Skeletal muscle tissue (tissue), 4 donors: Measurements from ENCODE around the gene STK32C. TPM values are rescaled to one million over a fixed set of nuclear protein-coding genes. Genes with fewer than 3 reads are reported as not detected.

Source experiments
- H3K27ac ChIP-seq: one replicate; pipeline ENCODE4 v1.7.0; 2013; ENCODE audit warnings: mild to moderate bottlenecking, low read depth, low read length, inconsistent platforms
- H3K27me3 ChIP-seq, 3 donors: one replicate each; pipeline ENCODE4 v1.7.0; 2013; ENCODE audit warnings: low read length in 3 of 3; ENCODE audit not compliant: control insufficient read depth in 3 of 3, insufficient read depth in 3 of 3
- H3K36me3 ChIP-seq, 3 donors: one replicate each; pipeline ENCODE4 v1.7.0; 2013; ENCODE audit warnings: low read length in 3 of 3; ENCODE audit not compliant: control insufficient read depth in 3 of 3, insufficient read depth in 3 of 3
- H3K4me1 ChIP-seq, 3 donors: one replicate each; pipeline ENCODE4 v1.7.0; 2013; ENCODE audit warnings: low read length in 3 of 3, mild to moderate bottlenecking in 3 of 3; ENCODE audit not compliant: control insufficient read depth in 3 of 3, insufficient read depth in 3 of 3
- H3K4me3 ChIP-seq, 3 donors: one replicate each; pipeline ENCODE4 v1.7.0; 2013; ENCODE audit warnings: low read length in 3 of 3
- H3K9ac ChIP-seq, 3 donors: one replicate each; pipeline ENCODE4 v1.7.0; 2013; ENCODE audit warnings: low read length in 3 of 3, mild to moderate bottlenecking in 3 of 3, moderate library complexity in 2 of 3, low read depth in 1 of 3
- H3K9me3 ChIP-seq, 3 donors: one replicate each; pipeline ENCODE4 v1.7.0; 2013; ENCODE audit warnings: low read length in 3 of 3; ENCODE audit not compliant: control insufficient read depth in 3 of 3
- total RNA-seq: library from RNA; depleted of rRNA; stranded (reverse); fragments of >200 nt; gene quantifications from one replicate; pipeline ENCODE4 v1.2.3, GENCODE V29; 2014
- donor health status: Osteomylitis.

STK32C gene
- total RNA-seq, 1 donor from 2014 or later: 8.4 TPM

DNA sequence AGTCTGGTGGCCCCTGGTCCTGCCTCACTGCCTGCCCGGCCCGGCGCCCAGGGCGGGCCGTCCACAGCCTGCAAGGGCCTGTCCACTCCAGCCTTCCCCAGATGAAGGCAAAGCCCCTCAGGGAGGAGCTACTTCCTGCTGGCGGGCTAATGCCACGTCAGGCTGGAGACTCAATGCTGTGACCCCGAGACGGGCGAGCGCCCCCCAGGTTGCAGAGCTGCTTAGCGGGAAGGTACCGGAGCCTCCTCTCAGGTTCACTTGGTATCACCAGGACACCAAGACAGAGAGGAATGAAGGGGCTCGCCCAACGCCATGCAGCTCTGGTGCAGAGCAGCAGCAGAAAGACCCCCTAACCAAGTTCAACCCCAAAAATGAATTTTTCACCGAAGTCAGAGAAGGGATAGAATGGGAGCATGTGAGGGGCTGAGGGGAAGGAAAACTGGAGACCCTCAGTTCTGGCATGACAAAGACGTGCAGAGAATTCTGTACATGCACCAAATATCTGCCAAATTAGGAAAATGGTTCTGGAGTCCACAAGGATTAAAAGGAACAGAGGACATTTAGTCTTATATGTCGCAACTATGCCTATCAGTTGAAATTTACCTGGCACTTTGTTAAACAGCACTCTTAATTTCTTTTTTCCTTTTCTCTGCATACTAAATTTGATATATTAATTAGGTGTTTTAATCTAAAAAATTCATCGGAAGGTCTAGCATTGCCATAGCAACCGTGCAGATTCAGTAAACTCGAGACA is 2.8 kb downstream of the STK32C start:
- H3K36me3 ChIP-seq: no peaks in the 10 kb centered on the region
- H3K9ac ChIP-seq: no peak overlapping the region
- H3K27me3 ChIP-seq: peaks cover 0 to 20% (median 4%) of the 10 kb centered on the region in 3 donors
- H3K4me3 ChIP-seq: no peak overlapping the region
- H3K27ac ChIP-seq: no peak overlapping the region
- H3K4me1 ChIP-seq: peaks cover 0 to 19% (median 13%) of the 10 kb centered on the region in 3 donors
- no peaks in the 10 kb centered on the region for H3K9me3 ChIP-seq

GRCh38 chr10:132303361-132304115 is 4.2 kb downstream of the STK32C start:
- Histone ChIP-seq H3K9ac (no peak overlapping the region), H3K4me1 (peaks cover 0 to 9% (median 6%) of the 10 kb centered on the region in 3 donors), H3K36me3 (no peaks in the 10 kb centered on the region), H3K27me3 (peaks cover 0 to 24% (median 4%) of the 10 kb centered on the region in 3 donors), H3K9me3 (no peaks in the 10 kb centered on the region), H3K27ac (no peak overlapping the region), H3K4me3 (no peak overlapping the region)

DNA sequence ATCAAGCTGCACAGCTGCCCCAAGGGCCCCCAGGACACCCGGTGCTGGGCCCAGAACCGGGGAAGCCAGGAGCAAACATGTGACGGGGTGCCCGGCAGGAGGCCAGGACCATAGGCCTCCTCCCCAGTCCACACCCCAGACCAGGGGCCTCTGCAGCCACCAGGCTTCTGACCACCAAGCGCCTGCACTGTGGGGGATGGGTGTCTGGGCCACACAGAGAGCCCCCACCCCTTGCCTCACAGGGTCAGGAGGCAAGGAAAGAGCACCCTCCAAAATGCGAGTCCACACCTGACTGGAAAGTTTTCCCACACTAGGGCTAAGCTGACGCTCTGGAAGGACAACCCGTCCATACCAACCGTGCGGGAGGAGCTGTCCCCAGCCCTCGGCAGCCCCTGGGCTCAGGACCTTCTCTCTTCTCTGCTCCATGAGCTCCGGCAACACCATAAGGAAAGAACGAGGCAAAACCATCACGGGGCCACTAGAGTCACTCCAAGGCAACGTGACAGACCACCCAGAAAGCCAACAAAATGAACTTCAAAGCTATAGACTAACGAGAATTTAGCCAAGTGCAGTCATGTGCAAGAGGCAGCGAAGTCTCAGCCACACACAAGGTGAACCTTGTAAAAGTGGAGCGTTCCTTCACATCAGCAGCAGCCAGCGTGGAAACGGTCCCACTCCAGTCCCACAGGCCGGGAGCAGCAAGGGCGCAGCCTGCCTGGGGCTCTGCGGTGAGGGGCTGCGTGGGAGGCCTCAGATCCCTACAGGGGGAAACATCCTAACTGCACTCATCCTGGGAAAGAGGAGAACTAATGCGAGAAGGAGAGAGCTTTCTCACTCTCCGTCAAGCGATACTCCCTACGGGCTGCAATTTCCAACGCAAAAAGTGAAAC is 5.1 kb downstream of the STK32C start:
- no peaks in the 10 kb centered on the region for H3K36me3 ChIP-seq
- no peak overlapping the region for H3K27ac ChIP-seq
- H3K9me3 ChIP-seq: no peaks in the 10 kb centered on the region
- no peak overlapping the region for H3K9ac ChIP-seq
- H3K4me3 ChIP-seq: no peak overlapping the region
- peaks cover 0 to 7% (median 5%) of the 10 kb centered on the region in 3 donors for H3K4me1 ChIP-seq
- peaks cover 0 to 25% (median 4%) of the 10 kb centered on the region in 3 donors for H3K27me3 ChIP-seq

DNA sequence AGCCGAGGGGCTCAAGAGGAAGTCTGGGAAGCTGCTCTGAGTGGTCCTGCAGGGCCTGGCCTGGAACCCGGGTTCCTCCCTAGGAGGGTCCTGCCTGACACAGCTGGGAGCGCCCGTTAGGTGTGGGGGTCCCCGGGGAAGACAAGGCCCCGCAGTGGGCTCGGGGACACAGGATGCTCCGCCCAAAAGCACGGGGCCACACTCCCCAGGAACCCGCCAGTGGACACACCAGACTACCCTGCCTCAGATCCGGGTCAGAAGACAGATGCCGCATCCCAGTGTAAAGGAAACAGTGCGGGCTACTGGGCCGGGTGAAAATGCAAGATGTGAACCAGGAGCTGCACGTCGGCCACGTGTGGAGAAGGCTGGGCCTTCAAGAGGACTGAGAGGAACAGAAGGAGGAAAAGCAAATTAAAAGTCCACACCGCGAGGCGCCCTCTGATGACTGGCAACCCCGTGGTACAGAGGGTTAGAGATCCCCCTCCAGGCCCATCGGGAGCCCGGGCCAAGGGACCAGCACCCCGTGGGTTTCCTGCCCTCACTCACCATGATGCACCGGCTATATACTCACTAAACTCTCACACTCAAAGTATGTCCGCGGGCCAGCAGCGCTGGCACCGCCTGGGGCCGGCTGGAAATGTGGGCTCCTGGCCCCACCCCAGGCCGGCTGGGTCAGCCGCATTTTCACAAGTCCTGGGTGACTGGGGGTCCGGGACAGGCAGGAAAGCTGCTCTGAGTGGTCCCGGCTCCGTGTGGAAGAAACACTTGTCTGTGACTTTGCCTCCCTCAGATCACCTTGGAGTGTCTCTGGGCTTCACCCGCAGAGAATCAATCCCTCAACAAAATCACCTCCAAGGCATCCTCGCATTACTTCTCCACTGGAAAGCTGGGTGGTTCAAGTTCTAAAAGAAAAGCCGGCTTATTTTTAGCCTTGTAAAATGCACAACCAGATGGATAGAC is 6.1 kb downstream of the STK32C start:
- H3K36me3 ChIP-seq: no peaks in the 10 kb centered on the region
- H3K9me3 ChIP-seq: no peaks in the 10 kb centered on the region
- peaks cover 0 to 24% (median 4%) of the 10 kb centered on the region in 3 donors for H3K27me3 ChIP-seq
- H3K4me1 ChIP-seq: peaks cover 0 to 1% (median under 1%) of the 10 kb centered on the region in 3 donors
- H3K9ac ChIP-seq: no peak overlapping the region
- no peak overlapping the region for H3K4me3 ChIP-seq
- no peak overlapping the region for H3K27ac ChIP-seq

DNA sequence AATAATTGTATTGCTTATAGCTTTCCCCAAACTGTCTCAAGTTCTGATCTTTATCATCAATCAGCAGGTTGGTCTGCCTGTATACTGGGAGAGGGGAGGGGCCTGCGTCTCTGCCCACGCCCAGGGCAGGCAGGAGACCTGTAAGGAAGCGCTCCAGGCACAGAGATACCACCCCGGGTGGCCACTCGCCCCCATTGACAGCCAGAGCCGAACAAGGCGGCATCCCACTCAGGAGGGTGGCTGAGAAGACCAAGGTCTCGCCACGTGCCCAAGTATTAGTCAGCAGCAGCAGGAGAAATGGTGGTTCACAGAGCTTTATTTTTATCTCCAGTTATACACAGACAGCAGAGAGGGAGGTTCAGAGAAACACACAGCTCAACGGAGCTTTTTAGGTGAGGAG is 7.2 kb downstream of the STK32C start:
- H3K36me3 ChIP-seq: no peaks in the 10 kb centered on the region
- no peak overlapping the region for H3K9ac ChIP-seq
- H3K27me3 ChIP-seq: peaks cover 0 to 15% (median 2%) of the 10 kb centered on the region in 3 donors
- H3K4me3 ChIP-seq: no peak overlapping the region
- no peaks in the 10 kb centered on the region for H3K4me1 ChIP-seq
- H3K27ac ChIP-seq: no peak overlapping the region
- no peaks in the 10 kb centered on the region for H3K9me3 ChIP-seq

DNA sequence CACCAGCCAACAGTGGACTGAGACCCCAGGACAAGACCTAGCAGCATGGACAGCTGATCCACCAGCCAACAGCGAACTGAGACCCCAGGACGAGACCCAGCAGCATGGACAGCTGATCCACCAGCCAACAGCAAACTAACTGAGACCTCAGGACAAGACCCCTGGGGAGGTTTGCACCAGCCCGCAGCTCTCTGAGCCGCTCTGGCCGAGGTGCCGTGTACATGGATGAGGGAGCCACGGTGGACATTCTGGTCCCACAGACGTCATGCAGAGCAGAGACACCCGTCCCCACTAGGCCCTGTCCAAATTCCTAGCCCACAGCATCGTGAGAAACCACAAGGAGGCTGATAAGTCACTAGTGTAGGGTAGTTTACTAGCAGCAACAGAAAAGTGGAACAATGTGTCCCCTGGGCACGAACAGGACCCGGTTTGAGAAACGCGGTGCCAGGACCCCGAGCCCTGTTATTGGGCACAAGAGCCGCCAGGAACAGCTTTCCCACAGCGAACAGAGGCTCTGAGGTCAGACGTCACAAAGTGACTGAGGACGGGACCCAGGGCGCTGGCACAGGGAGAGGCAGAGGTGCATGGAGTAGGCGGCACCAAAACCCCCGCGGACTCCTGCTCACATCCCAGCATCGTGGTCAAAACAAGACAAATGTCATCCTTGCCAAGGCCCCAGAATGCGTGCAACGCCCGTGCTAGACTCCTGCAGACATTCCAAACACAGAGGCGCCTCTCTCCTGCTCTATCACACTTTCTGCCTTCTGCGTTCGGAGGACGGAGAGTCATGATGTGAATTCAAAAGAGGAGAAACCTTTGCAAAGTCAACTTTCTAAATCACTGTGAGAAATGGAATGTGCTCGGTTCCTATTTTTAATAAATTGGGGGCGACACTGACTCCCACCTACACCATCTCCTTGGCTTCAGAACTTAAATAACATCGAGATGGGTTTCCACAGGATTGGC is 8.1 kb downstream of the STK32C start:
- H3K9me3 ChIP-seq: no peaks in the 10 kb centered on the region
- H3K36me3 ChIP-seq: no peaks in the 10 kb centered on the region
- H3K27ac ChIP-seq: no peak overlapping the region
- H3K27me3 ChIP-seq: peaks cover 0 to 14% (median 2%) of the 10 kb centered on the region in 3 donors
- H3K9ac ChIP-seq: no peak overlapping the region
- no peak overlapping the region for H3K4me3 ChIP-seq
- H3K4me1 ChIP-seq: no peaks in the 10 kb centered on the region

- H3K27me3 ChIP-seq: peaks cover 0 to 13% (median 6%) of the 10 kb centered on the region in 3 donors
Measured at GRCh38 chr10:132298038-132298881, 9.5 kb downstream of the STK32C start.

DNA sequence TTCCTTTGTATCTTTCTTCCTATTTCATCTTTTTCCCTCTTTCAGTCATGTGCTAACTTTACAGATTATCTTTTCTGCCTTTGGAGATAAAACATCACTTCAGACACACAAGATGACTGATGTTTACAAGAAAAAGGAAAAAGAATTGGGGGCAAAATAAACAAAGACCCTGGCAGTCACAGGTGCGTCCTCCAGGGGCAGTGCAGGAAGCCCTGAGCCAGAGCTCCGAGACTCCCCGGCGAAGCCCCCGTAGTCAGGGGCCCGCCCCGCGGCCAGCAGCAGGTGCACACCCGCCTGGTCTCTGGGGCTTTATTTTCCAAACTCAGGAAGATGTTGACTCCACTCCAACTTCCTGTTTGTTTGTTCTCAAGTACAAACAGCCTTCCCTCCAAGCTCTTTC is 10.2 kb downstream of the STK32C start:
- H3K9ac ChIP-seq: no peak overlapping the region
- no peaks in the 10 kb centered on the region for H3K9me3 ChIP-seq
- H3K27me3 ChIP-seq: peaks cover 0 to 13% (median 6%) of the 10 kb centered on the region in 3 donors
- peaks cover 4 to 10% (median 5%) of the 10 kb centered on the region in 3 donors for H3K4me1 ChIP-seq
- no peaks in the 10 kb centered on the region for H3K36me3 ChIP-seq
- H3K4me3 ChIP-seq: no peak overlapping the region
- no peak overlapping the region for H3K27ac ChIP-seq

More at GRCh38 chr10:132298038-132298881, 9.5 kb downstream of the STK32C start:
- Histone ChIP-seq H3K36me3 (no peaks in the 10 kb centered on the region), H3K9me3 (no peaks in the 10 kb centered on the region), H3K9ac (no peak overlapping the region), H3K4me3 (no peak overlapping the region), H3K27ac (no peak overlapping the region), H3K4me1 (peaks cover 4 to 5% (median 4%) of the 10 kb centered on the region in 3 donors)
